ENCODE data around the gene SLC25A33. TPM values are rescaled to one million over a fixed set of nuclear protein-coding genes. Genes with fewer than 3 reads are reported as not detected.

Gene SLC25A33
- total and polyA plus RNA-seq, 4 experiments from 2014 or later: 2.5 to 5.4 (median 3.6) TPM

GRCh38 chr1:9520411-9520810 lies 18.9 kb upstream of the SLC25A33 start:
- ChIA-PET POLR2A (ENCODE audit: partially characterized antibody) (no interaction called here), CTCF (ENCODE audit: partially characterized antibody) (no interaction called here)
- Histone ChIP-seq H3K27ac (ENCODE audit: low read depth, low read length) (no peak overlapping the region), H3K36me3 (ENCODE audit: insufficient read depth, low read length) (no peaks in the 10 kb centered on the region), H3K4me3 (ENCODE audit: low read length in 2 of 2) (no peak overlapping the region), H3K27me3 (ENCODE audit: insufficient read depth, low read length) (no peaks in the 10 kb centered on the region), H3K9me3 (ENCODE audit: control insufficient read depth in 1 of 2, low read length in 2 of 2) (no peaks in the 10 kb centered on the region), H3K4me1 (ENCODE audit: insufficient read depth, low read length) (no peaks in the 10 kb centered on the region)
- Mint-ChIP-seq H3K27ac (no peak overlapping the region), H3K36me3 (no peaks in the 10 kb centered on the region), H3K9me3 (no peaks in the 10 kb centered on the region), H3K4me3 (no peak overlapping the region), H3K4me1 (peaks cover 0 to 4% (median under 1%) of the 10 kb centered on the region in 4 donors), H3K27me3 (peaks cover 0 to 2% of the 10 kb centered on the region in 2 donors)
- no peak for DNase-seq
- intact Hi-C loops (cut with micrococcal nuclease): no loop called here

GRCh38 chr1:9529190-9529589 lies 10.1 kb upstream of the SLC25A33 start:
- no peak overlapping the region for H3K27ac ChIP-seq (ENCODE audit: low read depth, low read length)
- Mint-ChIP-seq H3K36me3 (no peaks in the 10 kb centered on the region), H3K4me3 (no peak overlapping the region), H3K27me3 (no peaks in the 10 kb centered on the region), H3K27ac (no peak overlapping the region), H3K9me3 (no peaks in the 10 kb centered on the region), H3K4me1 (no peaks in the 10 kb centered on the region)
- no peaks in the 10 kb centered on the region for H3K36me3 ChIP-seq (ENCODE audit: insufficient read depth, low read length)
- no peak overlapping the region for H3K4me3 ChIP-seq (ENCODE audit: low read length in 2 of 2)
- H3K4me1 ChIP-seq (ENCODE audit: insufficient read depth, low read length): no peaks in the 10 kb centered on the region
- intact Hi-C loops (cut with micrococcal nuclease): no loop called here
- no peak for DNase-seq
- ChIA-PET CTCF (ENCODE audit: partially characterized antibody) (no interaction called here), POLR2A (ENCODE audit: partially characterized antibody) (no interaction called here)
- H3K9me3 ChIP-seq (ENCODE audit: control insufficient read depth in 1 of 2, low read length in 2 of 2): no peaks in the 10 kb centered on the region
- no peaks in the 10 kb centered on the region for H3K27me3 ChIP-seq (ENCODE audit: insufficient read depth, low read length)

DNA sequence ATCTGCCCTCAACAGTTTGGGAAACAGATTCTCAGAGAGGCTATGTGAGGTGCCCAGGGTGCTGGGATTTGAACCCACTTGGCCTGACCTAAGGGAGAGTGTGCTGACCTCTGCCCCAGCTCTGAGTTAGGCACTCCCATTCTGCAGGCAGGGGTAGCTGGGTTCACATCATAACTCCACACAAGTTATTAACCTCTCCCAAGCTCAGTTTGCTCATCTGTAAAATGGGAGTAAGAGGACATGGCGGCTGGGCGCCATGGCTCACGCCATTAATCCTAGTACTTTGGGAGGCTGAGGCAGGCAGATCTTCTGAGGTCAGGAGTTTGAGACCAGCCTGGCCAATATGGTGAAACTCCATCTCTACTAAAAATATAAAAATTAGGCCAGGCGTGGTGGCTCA lies 8.9 kb upstream of the SLC25A33 start:
- Histone ChIP-seq H3K9me3 (ENCODE audit: control insufficient read depth in 1 of 2, low read length in 2 of 2) (no peaks in the 10 kb centered on the region), H3K4me1 (ENCODE audit: insufficient read depth, low read length) (no peaks in the 10 kb centered on the region), H3K27me3 (ENCODE audit: insufficient read depth, low read length) (no peaks in the 10 kb centered on the region), H3K27ac (ENCODE audit: low read depth, low read length) (no peak overlapping the region), H3K36me3 (ENCODE audit: insufficient read depth, low read length) (no peaks in the 10 kb centered on the region), H3K4me3 (ENCODE audit: low read length in 2 of 2) (no peak overlapping the region)
- Mint-ChIP-seq H3K9me3 (no peaks in the 10 kb centered on the region), H3K4me1 (no peaks in the 10 kb centered on the region), H3K27ac (no peak overlapping the region), H3K27me3 (no peaks in the 10 kb centered on the region), H3K4me3 (no peak overlapping the region), H3K36me3 (no peaks in the 10 kb centered on the region)
- ChIA-PET CTCF (ENCODE audit: partially characterized antibody) (interaction anchor here (0.8 kb wide), 1 partner anchor 40 kb away, joined by 4 read pairs; no protein-coding TSS in a partner anchor), POLR2A (ENCODE audit: partially characterized antibody) (no interaction called here)
- intact Hi-C loops (cut with micrococcal nuclease): no loop called here
- DNase-seq: no peak

GRCh38 chr1:9534953-9535352 lies 4.3 kb upstream of the SLC25A33 start:
- Histone ChIP-seq H3K4me1 (ENCODE audit: insufficient read depth, low read length) (peaks cover 11% of the 10 kb centered on the region), H3K27me3 (ENCODE audit: insufficient read depth, low read length) (no peaks in the 10 kb centered on the region), H3K4me3 (ENCODE audit: low read length in 2 of 2) (no peak overlapping the region), H3K9me3 (ENCODE audit: control insufficient read depth in 1 of 2, low read length in 2 of 2) (no peaks in the 10 kb centered on the region), H3K27ac (ENCODE audit: low read depth, low read length) (no peak overlapping the region), H3K36me3 (ENCODE audit: insufficient read depth, low read length) (no peaks in the 10 kb centered on the region)
- Mint-ChIP-seq H3K27me3 (no peaks in the 10 kb centered on the region), H3K9me3 (no peaks in the 10 kb centered on the region), H3K4me3 (no peak overlapping the region), H3K4me1 (peaks cover 6 to 18% (median 13%) of the 10 kb centered on the region in 4 donors), H3K27ac (no peak overlapping the region), H3K36me3 (peaks cover 0 to 1% of the 10 kb centered on the region in 2 donors)
- ChIA-PET POLR2A (ENCODE audit: partially characterized antibody) (no interaction called here), CTCF (ENCODE audit: partially characterized antibody) (no interaction called here)
- intact Hi-C loops (cut with micrococcal nuclease): no loop called here
- DNase-seq: no peak

DNA sequence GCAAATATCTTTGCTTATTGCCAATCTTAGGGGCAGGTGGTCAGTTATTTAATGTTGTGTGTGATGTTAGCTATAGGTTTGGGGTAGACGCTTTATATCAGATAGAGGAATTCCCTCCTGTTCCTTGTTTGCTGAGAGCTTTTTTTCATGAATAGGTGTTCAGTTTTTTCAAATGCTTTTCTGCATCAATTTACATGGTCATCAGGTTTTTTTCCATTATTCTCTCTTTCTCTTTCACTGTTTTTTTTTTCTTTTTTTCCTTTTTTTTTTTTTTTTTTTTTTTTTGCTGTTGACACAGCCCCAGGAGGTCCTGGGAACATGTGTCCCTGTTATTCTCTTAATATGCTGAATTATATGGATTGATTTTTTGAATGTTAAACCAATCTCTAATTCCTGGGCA lies 3.0 kb upstream of the SLC25A33 start:
- Histone ChIP-seq H3K36me3 (ENCODE audit: insufficient read depth, low read length) (no peaks in the 10 kb centered on the region), H3K4me3 (ENCODE audit: low read length in 2 of 2) (no peak overlapping the region), H3K4me1 (ENCODE audit: insufficient read depth, low read length) (peaks cover 19% of the 10 kb centered on the region), H3K27me3 (ENCODE audit: insufficient read depth, low read length) (no peaks in the 10 kb centered on the region), H3K27ac (ENCODE audit: low read depth, low read length) (no peak overlapping the region), H3K9me3 (ENCODE audit: control insufficient read depth in 1 of 2, low read length in 2 of 2) (no peaks in the 10 kb centered on the region)
- Mint-ChIP-seq H3K4me3 (no peak overlapping the region), H3K27ac (no peak overlapping the region), H3K27me3 (no peaks in the 10 kb centered on the region), H3K9me3 (no peaks in the 10 kb centered on the region), H3K4me1 (peaks cover 12 to 27% (median 21%) of the 10 kb centered on the region in 4 donors), H3K36me3 (peaks cover 0 to 1% of the 10 kb centered on the region in 2 donors)
- ChIA-PET CTCF (ENCODE audit: partially characterized antibody) (no interaction called here), POLR2A (ENCODE audit: partially characterized antibody) (no interaction called here)
- DNase-seq: no peak
- intact Hi-C loops (cut with micrococcal nuclease): no loop called here

- Mint-ChIP-seq H3K36me3 (peaks cover 0 to 1% of the 10 kb centered on the region in 2 donors), H3K27ac (peak overlapping the region; percentile 53 to 95 (median 83)), H3K27me3 (no peaks in the 10 kb centered on the region), H3K9me3 (no peaks in the 10 kb centered on the region), H3K4me1 (peaks cover 17 to 39% (median 26%) of the 10 kb centered on the region in 4 donors), H3K4me3 (peak overlapping the region in 7 of 8 donors; percentile 57 to 91 (median 83))
- H3K27me3 ChIP-seq (ENCODE audit: insufficient read depth, low read length): no peaks in the 10 kb centered on the region
- no peak for DNase-seq
- H3K4me3 ChIP-seq (ENCODE audit: low read length in 2 of 2): no peak overlapping the region
- no peaks in the 10 kb centered on the region for H3K9me3 ChIP-seq (ENCODE audit: control insufficient read depth in 1 of 2, low read length in 2 of 2)
- ChIA-PET POLR2A (ENCODE audit: partially characterized antibody) (no interaction called here), CTCF (ENCODE audit: partially characterized antibody) (interaction anchor here (1.0 kb wide), 1 partner anchor 21 kb away, joined by 3 read pairs; no protein-coding TSS in a partner anchor)
- peaks cover 19% of the 10 kb centered on the region for H3K4me1 ChIP-seq (ENCODE audit: insufficient read depth, low read length)
- no peaks in the 10 kb centered on the region for H3K36me3 ChIP-seq (ENCODE audit: insufficient read depth, low read length)
- intact Hi-C loops (cut with micrococcal nuclease): no loop called here
- no peak overlapping the region for H3K27ac ChIP-seq (ENCODE audit: low read depth, low read length)
These were observed 1.2 kb upstream of the SLC25A33 start for GRCh38 chr1:9537863-9538668.

- no peak for DNase-seq
- Histone ChIP-seq H3K27ac (ENCODE audit: low read depth, low read length) (peak overlapping the region; percentile 59), H3K4me3 (ENCODE audit: low read length in 2 of 2) (no peak overlapping the region), H3K4me1 (ENCODE audit: insufficient read depth, low read length) (peaks cover 19% of the 10 kb centered on the region), H3K27me3 (ENCODE audit: insufficient read depth, low read length) (no peaks in the 10 kb centered on the region), H3K36me3 (ENCODE audit: insufficient read depth, low read length) (no peaks in the 10 kb centered on the region), H3K9me3 (ENCODE audit: control insufficient read depth in 1 of 2, low read length in 2 of 2) (no peaks in the 10 kb centered on the region)
- Mint-ChIP-seq H3K27me3 (no peaks in the 10 kb centered on the region), H3K9me3 (no peaks in the 10 kb centered on the region), H3K27ac (peak overlapping the region; percentile 88 to 95 (median 91)), H3K4me3 (peak overlapping the region; percentile 80 to 91 (median 85)), H3K36me3 (peaks cover 0 to 1% of the 10 kb centered on the region in 2 donors), H3K4me1 (peaks cover 17 to 39% (median 26%) of the 10 kb centered on the region in 4 donors)
- POLR2A ChIA-PET (ENCODE audit: partially characterized antibody): interaction anchor here (0.9 kb wide), 1 partner anchor 21 kb away, joined by 3 read pairs; no protein-coding TSS in a partner anchor
- intact Hi-C loops (cut with micrococcal nuclease): loop anchor here (1.0 kb wide), 1 partner anchor 50 kb away; the partner anchor contains the start of gene TMEM201
- CTCF ChIA-PET (ENCODE audit: partially characterized antibody): interaction anchor here (1.0 kb wide), 1 partner anchor 35 kb away, joined by 3 read pairs; no protein-coding TSS in a partner anchor
These were observed 548 bp upstream of the SLC25A33 start for GRCh38 chr1:9538669-9539164.
